ENCODE measurements around the gene SRPK2.

- TF ChIP-seq POLR2A (IDR thresholded peaks at IDR 0.05): no peak
- TF ChIP-seq CTCF (IDR thresholded peaks at IDR 0.05): no peak
- TF ChIP-seq EP300 (IDR thresholded peaks at IDR 0.05): no peak
Observed at GRCh38 chr7:105267244-105267643, 121.5 kb downstream of the SRPK2 start.

All from suprapubic skin (tissue), 3 donors.